RWPE1 (cell line): Measurements from ENCODE around the gene CEACAM19.

Experiments used
- CTCF ChIA-PET: fragments of 350-600 bp; sonication (Branson Sonifier 250); formaldehyde crosslinking; extraction: SDS; loops from one replicate; lab custom pipeline; 2021; lab: Yijun Ruan, JAX
- POLR2A ChIA-PET: fragments of 400-600 bp; formaldehyde crosslinking; extraction: SDS; loops from one replicate; lab custom pipeline; 2020; ENCODE audit warnings: antibody characterized with exemption; ENCODE audit not compliant: low non-redundant PET; lab: Yijun Ruan, JAX
- DNase-seq: peaks from one replicate; pipeline ENCODE4 v3.0.0; 2012; ENCODE audit warnings: low spot score
- H3K27ac ChIP-seq: fragments of 450-650 bp; 2 replicates; pipeline ENCODE4 v1.5.1; 2017
- CTCF ChIP-seq: fragments of 450-650 bp; conservative IDR thresholded peaks from 2 replicates; pipeline ENCODE4 v1.5.1; 2017; ENCODE audit warnings: low read depth, mild to moderate bottlenecking

CEACAM19 gene

GRCh38 chr19:44725684-44726083 lies 54.4 kb downstream of the CEACAM19 start:
- TF ChIP-seq CTCF, result no peak
- ChIA-PET CTCF (interaction anchor here (1.1 to 5.4 kb wide), 2 partner anchors 44 to 45 kb away, joined by 4 to 106 read pairs; no protein-coding TSS in a partner anchor), POLR2A (no interaction called here)
- DNase-seq, result no peak
- H3K27ac ChIP-seq, result peak overlapping the region; percentile 60

- peak overlapping the region; percentile 60 for H3K27ac ChIP-seq
- ChIA-PET CTCF (interaction anchor here (1.1 kb wide), 1 partner anchor 44 kb away, joined by 4 read pairs; no protein-coding TSS in a partner anchor), POLR2A (no interaction called here)
- TF ChIP-seq CTCF, result no peak
- no peak for DNase-seq
These were observed 55.2 kb downstream of the CEACAM19 start for GRCh38 chr19:44726465-44726864.

GRCh38 chr19:44728178-44728577 lies 56.9 kb downstream of the CEACAM19 start:
- CTCF ChIA-PET, result interaction anchor here (0.6 to 0.9 kb wide), 2 partner anchors 42 to 96 kb away, joined by 3 to 6 read pairs; no protein-coding TSS in a partner anchor
- DNase-seq, result no peak
- POLR2A ChIA-PET, result no interaction called here
- H3K27ac ChIP-seq, result peak overlapping the region; percentile 32
- no peak for TF ChIP-seq CTCF

GRCh38 chr19:44729516-44730033 lies 58.3 kb downstream of the CEACAM19 start:
- TF ChIP-seq CTCF, result no peak
- ChIA-PET POLR2A (no interaction called here), CTCF (interaction anchor here (0.6 to 0.7 kb wide), 2 partner anchors 34 to 62 kb away, joined by 3 to 5 read pairs; no protein-coding TSS in a partner anchor)
- DNase-seq, result no peak
- H3K27ac ChIP-seq, result no peak overlapping the region

GRCh38 chr19:44731081-44731480 lies 59.8 kb downstream of the CEACAM19 start:
- no peak overlapping the region for H3K27ac ChIP-seq
- ChIA-PET CTCF (interaction anchor here (0.7 kb wide), 1 partner anchor 12 kb away, joined by 5 read pairs; no protein-coding TSS in a partner anchor), POLR2A (no interaction called here)
- no peak for DNase-seq
- no peak for TF ChIP-seq CTCF

GRCh38 chr19:44731622-44732021 lies 60.3 kb downstream of the CEACAM19 start:
- DNase-seq, result no peak
- H3K27ac ChIP-seq, result peak overlapping the region; percentile 44
- ChIA-PET POLR2A (no interaction called here), CTCF (interaction anchor here (0.8 kb wide), 1 partner anchor 8 kb away, joined by 4 read pairs; no protein-coding TSS in a partner anchor)
- TF ChIP-seq CTCF, result no peak
